ENCODE results near the gene NEK8. TPM values are rescaled to one million over a fixed set of nuclear protein-coding genes. Genes with fewer than 3 reads are reported as not detected.

Gene NEK8
- total and polyA plus RNA-seq, 7 donors, result 0.21 to 1.5 (median 0.80) TPM

- intact Hi-C loops (cut with DNase I), result no loop called here
- no peak for ATAC-seq
- no peaks in the 10 kb centered on the region for H3K9me3 ChIP-seq
Observed at GRCh38 chr17:28706471-28707338, 21.9 kb upstream of the NEK8 start.

GRCh38 chr17:28707339-28707720, 21.3 kb upstream of the NEK8 start:
- no peak overlapping the region for H3K4me3 ChIP-seq
- DNase-seq (no peak), ATAC-seq (no peak)
- H3K9me3 ChIP-seq, result no peaks in the 10 kb centered on the region
- H3K36me3 ChIP-seq (ENCODE audit: insufficient read depth in 1 of 2, low read depth in 1 of 2), result peaks cover 0 to 28% of the 10 kb centered on the region in 2 donors
- TF ChIP-seq CTCF (IDR thresholded peaks at IDR 0.05), result no peak
- 85 to 93% (median 88%) methylated on average over 2 of the region's 2 CpGs for WGBS, 3 donors
- H3K27ac ChIP-seq, result no peak overlapping the region
- intact Hi-C loops (cut with DNase I), result no loop called here
- peaks cover 0 to 2% (median 0%) of the 10 kb centered on the region in 3 donors for H3K27me3 ChIP-seq (ENCODE audit: insufficient read depth in 3 of 3, low read length in 2 of 3)
- peaks cover 5% of the 10 kb centered on the region for H3K4me1 ChIP-seq

More at GRCh38 chr17:28706471-28707338, 21.9 kb upstream of the NEK8 start:
- TF ChIP-seq CTCF (IDR thresholded peaks at IDR 0.05), result no peak
- no peak for DNase-seq
- Histone ChIP-seq H3K27me3 (ENCODE audit: insufficient read depth in 3 of 3, low read length in 2 of 3) (peaks cover 0 to 2% (median 0%) of the 10 kb centered on the region in 3 donors), H3K4me3 (no peak overlapping the region), H3K27ac (no peak overlapping the region), H3K4me1 (peaks cover 3% of the 10 kb centered on the region), H3K36me3 (ENCODE audit: insufficient read depth in 1 of 2, low read depth in 1 of 2) (peaks cover 0 to 34% of the 10 kb centered on the region in 2 donors)
- 65 to 79% (median 72%) methylated on average over 6 of the region's 7 CpGs for WGBS, 3 donors

GRCh38 chr17:28710861-28711722, 17.5 kb upstream of the NEK8 start:
- Histone ChIP-seq H3K36me3 (ENCODE audit: insufficient read depth in 1 of 2, low read depth in 1 of 2) (peaks cover 0 to 10% of the 10 kb centered on the region in 2 donors), H3K4me1 (peaks cover 5% of the 10 kb centered on the region), H3K9me3 (no peaks in the 10 kb centered on the region), H3K4me3 (peak overlapping the region; percentile 85), H3K27me3 (ENCODE audit: insufficient read depth in 3 of 3, low read length in 2 of 3) (peaks cover 0 to 2% (median 0%) of the 10 kb centered on the region in 3 donors), H3K27ac (peak overlapping the region; percentile 82)
- TF ChIP-seq CTCF (IDR thresholded peaks at IDR 0.05), result no peak
- intact Hi-C loops (cut with DNase I), result no loop called here
- ATAC-seq (peak; percentile 89 to 92 (median 92)), DNase-seq (peak; percentile 87 to 91)
- WGBS, 3 donors, result 1% methylated on average over 27 to 74 of the region's 74 CpGs

- H3K9me3 ChIP-seq, result no peaks in the 10 kb centered on the region
- peak within 1 kb of the TSS; percentile 82 for H3K27ac ChIP-seq
- TF ChIP-seq CTCF (IDR thresholded peaks at IDR 0.05), result no peak
- 3 to 4% (median 3%) methylated on average over 20 of the region's 20 CpGs for WGBS, 3 donors
- H3K27me3 ChIP-seq (ENCODE audit: insufficient read depth in 3 of 3, low read length in 2 of 3), result peaks cover 0 to 4% (median 2%) of the 10 kb centered on the region in 3 donors
- H3K36me3 ChIP-seq (ENCODE audit: insufficient read depth in 1 of 2, low read depth in 1 of 2), result peaks cover 0 to 10% of the 10 kb centered on the region in 2 donors
- ATAC-seq (peak in 3 of 4 donors; percentile 25 to 39 (median 38)), DNase-seq (no peak)
- intact Hi-C loops (cut with DNase I), result no loop called here
- H3K4me3 ChIP-seq, result peak within 1 kb of the TSS; percentile 85
- peaks cover 6% of the 10 kb centered on the region for H3K4me1 ChIP-seq
Observed at GRCh38 chr17:28711723-28712031, 16.9 kb upstream of the NEK8 start, which contains the start of gene PROCA1. Gene PROCA1, minus strand, starts transcription at chr17:28711888. Its CDS starts 228 bp downstream, at chr17:28711660.

Measured in psoas muscle (tissue), 8 donors.